Left kidney (tissue), 2 donors: ENCODE results near the gene PPRC1. TPM values are rescaled to one million over a fixed set of nuclear protein-coding genes. Genes with fewer than 3 reads are reported as not detected.

Experiments used
- DNase-seq: peaks from one replicate; pipeline ENCODE4 v3.0.0-alpha.2; 2013
- polyA plus RNA-seq: library from polyadenylated mRNA; unstranded; fragments of 120-200 nt; gene quantifications from one replicate; pipeline ENCODE4 v1.2.1, GENCODE V29; 2013; ENCODE audit not compliant: insufficient read length

The PPRC1 gene
- polyA plus RNA-seq, 1 donor: 40.8 TPM

GRCh38 chr10:102191956-102192355 is 59.1 kb downstream of the PPRC1 start:
- no peak for DNase-seq

GRCh38 chr10:102195296-102195870 is 62.5 kb downstream of the PPRC1 start:
- no peak for DNase-seq

GRCh38 chr10:102196893-102197292 is 64.1 kb downstream of the PPRC1 start:
- DNase-seq: no peak

GRCh38 chr10:102198027-102198426 is 65.2 kb downstream of the PPRC1 start:
- no peak for DNase-seq

Other genes starting within 250 kb of the PPRC1 start
- 21.2 TPM for gene ARMH3, start 76.9 kb upstream of the PPRC1 start, polyA plus RNA-seq
- 9.4 TPM for gene HPS6, start 67.7 kb upstream of the PPRC1 start, polyA plus RNA-seq
- 125 TPM for gene LDB1, start 12.7 kb upstream of the PPRC1 start, polyA plus RNA-seq
- 93.0 TPM for gene NOLC1, start 19.3 kb downstream of the PPRC1 start, polyA plus RNA-seq
- 2.9 TPM for gene ELOVL3, start 93.3 kb downstream of the PPRC1 start, polyA plus RNA-seq
- gene PITX3, start 108.5 kb downstream of the PPRC1 start, polyA plus RNA-seq: 0.43 TPM
- 56.6 TPM for gene GBF1, start 112.5 kb downstream of the PPRC1 start, polyA plus RNA-seq